GM13977 (cell line): Measurements from ENCODE around the gene LY9.

Source experiments
- DNase-seq: peaks from one replicate; pipeline ENCODE4 v3.0.0; 2012; ENCODE audit warnings: low spot score
- in situ Hi-C: fragments of 300-500 bp; cut with MboI; formaldehyde crosslinking; loops from one replicate; pipeline ENCODE4 v1.12.0; 2022; ENCODE audit warnings: low sequenced_read_pairs, low pct_unique_long_range_greater_than_20kb, mixed read lengths, inconsistent platforms; ENCODE audit not compliant: unreplicated experiment
- TF ChIP-seq, protein P1 (sequence below): IDR thresholded peaks from 2 replicates; pipeline ENCODE4 v1.5.1; 2012; ENCODE audit warnings: mild to moderate bottlenecking, control low read depth; ENCODE audit not compliant: insufficient read depth; ENCODE audit errors: extremely low read depth, missing control alignments

LY9 gene

GRCh38 chr1:160768295-160768657, 27.7 kb upstream of the LY9 start:
- TF ChIP-seq, protein P1, sequence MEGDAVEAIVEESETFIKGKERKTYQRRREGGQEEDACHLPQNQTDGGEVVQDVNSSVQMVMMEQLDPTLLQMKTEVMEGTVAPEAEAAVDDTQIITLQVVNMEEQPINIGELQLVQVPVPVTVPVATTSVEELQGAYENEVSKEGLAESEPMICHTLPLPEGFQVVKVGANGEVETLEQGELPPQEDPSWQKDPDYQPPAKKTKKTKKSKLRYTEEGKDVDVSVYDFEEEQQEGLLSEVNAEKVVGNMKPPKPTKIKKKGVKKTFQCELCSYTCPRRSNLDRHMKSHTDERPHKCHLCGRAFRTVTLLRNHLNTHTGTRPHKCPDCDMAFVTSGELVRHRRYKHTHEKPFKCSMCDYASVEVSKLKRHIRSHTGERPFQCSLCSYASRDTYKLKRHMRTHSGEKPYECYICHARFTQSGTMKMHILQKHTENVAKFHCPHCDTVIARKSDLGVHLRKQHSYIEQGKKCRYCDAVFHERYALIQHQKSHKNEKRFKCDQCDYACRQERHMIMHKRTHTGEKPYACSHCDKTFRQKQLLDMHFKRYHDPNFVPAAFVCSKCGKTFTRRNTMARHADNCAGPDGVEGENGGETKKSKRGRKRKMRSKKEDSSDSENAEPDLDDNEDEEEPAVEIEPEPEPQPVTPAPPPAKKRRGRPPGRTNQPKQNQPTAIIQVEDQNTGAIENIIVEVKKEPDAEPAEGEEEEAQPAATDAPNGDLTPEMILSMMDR, result peak; percentile 97
- DNase-seq, result peak; percentile 62
- in situ Hi-C loops, result no loop called here

GRCh38 chr1:160772331-160772730, 23.6 kb upstream of the LY9 start:
- DNase-seq, result no peak
- in situ Hi-C loops, result loop anchor here (10.0 kb wide), 1 partner anchor 62 kb away; no protein-coding TSS in a partner anchor
- TF ChIP-seq, protein P1, result no peak

- in situ Hi-C loops, result loop anchor here (10.0 kb wide), 1 partner anchor 62 kb away; no protein-coding TSS in a partner anchor
- TF ChIP-seq, protein P1, result no peak
Measured at GRCh38 chr1:160773093-160773492, 22.9 kb upstream of the LY9 start.

GRCh38 chr1:160774886-160775719, 20.9 kb upstream of the LY9 start:
- no peak for DNase-seq

More at GRCh38 chr1:160773093-160773492, 22.9 kb upstream of the LY9 start:
- no peak for DNase-seq

GRCh38 chr1:160776178-160776577, 19.8 kb upstream of the LY9 start:
- in situ Hi-C loops, result loop anchor here (10.0 kb wide), 1 partner anchor 59 kb away; no protein-coding TSS in a partner anchor
- TF ChIP-seq, protein P1, result no peak

More at GRCh38 chr1:160774886-160775719, 20.9 kb upstream of the LY9 start:
- TF ChIP-seq, protein P1, result no peak
- in situ Hi-C loops, result loop anchor here (10.0 kb wide), 1 partner anchor 60 kb away; no protein-coding TSS in a partner anchor

GRCh38 chr1:160777486-160778089, 18.4 kb upstream of the LY9 start:
- TF ChIP-seq, protein P1, result peak; percentile 75
- DNase-seq, result peak; percentile 39
- in situ Hi-C loops, result loop anchor here (10.0 kb wide), 1 partner anchor 57 kb away; no protein-coding TSS in a partner anchor

More at GRCh38 chr1:160776178-160776577, 19.8 kb upstream of the LY9 start:
- no peak for DNase-seq
